Measurements from ENCODE around the gene PLVAP. TPM values are rescaled to one million over a fixed set of nuclear protein-coding genes. Genes with fewer than 3 reads are reported as not detected.

Gene PLVAP
- total RNA-seq, 2 experiments from 2014 or later: not detected

DNA sequence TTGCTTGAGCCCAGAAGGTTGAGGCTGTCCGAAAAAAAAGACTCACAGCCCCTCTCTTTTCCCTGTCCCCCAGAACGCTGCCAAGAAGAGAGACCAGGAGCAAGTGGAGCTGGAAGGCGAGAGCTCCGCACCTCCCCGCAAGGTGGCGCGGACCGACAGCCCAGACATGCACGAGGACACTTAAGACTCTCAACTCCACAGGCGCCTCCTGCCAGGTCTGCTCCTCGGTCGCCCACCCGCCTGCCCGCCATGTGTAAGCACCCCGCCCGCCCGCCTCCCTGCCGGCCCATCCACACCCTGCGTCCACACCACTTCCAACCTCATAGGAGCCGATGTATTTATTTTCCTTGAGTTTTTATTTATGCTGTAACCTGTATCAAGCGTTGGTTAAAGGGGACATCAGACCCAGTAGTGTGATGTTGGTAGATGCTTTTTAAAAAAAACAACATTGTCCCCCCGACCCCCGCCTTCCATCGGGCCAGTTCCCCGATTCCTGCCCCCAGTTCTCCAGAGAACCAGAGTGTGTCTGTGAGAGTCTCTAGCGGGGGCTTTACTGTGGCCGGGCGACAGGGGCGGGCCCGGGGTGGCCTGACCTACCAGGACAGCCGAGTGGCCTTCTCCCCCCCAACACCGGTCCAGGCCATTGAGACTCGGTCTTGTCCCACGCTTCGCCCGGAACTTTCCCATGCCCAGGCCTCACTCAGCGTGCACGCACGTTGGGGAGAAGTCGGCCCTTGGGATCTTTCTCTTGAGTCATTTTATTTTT is 57.5 kb downstream of the PLVAP start:
- Mint-ChIP-seq H3K4me3 (no peak overlapping the region), H3K27ac (no peak overlapping the region), H3K36me3 (ENCODE audit: low read depth) (peaks cover 25% of the 10 kb centered on the region), H3K27me3 (no peaks in the 10 kb centered on the region), H3K4me1 (ENCODE audit: low read depth) (peaks cover 8% of the 10 kb centered on the region), H3K9me3 (no peaks in the 10 kb centered on the region)
- POLR2A ChIA-PET: no interaction called here
- intact Hi-C loops (cut with micrococcal nuclease): no loop called here
- ATAC-seq (no peak), DNase-seq (no peak)
- CTCF ChIA-PET: no interaction called here
- TF ChIP-seq, protein P1, sequence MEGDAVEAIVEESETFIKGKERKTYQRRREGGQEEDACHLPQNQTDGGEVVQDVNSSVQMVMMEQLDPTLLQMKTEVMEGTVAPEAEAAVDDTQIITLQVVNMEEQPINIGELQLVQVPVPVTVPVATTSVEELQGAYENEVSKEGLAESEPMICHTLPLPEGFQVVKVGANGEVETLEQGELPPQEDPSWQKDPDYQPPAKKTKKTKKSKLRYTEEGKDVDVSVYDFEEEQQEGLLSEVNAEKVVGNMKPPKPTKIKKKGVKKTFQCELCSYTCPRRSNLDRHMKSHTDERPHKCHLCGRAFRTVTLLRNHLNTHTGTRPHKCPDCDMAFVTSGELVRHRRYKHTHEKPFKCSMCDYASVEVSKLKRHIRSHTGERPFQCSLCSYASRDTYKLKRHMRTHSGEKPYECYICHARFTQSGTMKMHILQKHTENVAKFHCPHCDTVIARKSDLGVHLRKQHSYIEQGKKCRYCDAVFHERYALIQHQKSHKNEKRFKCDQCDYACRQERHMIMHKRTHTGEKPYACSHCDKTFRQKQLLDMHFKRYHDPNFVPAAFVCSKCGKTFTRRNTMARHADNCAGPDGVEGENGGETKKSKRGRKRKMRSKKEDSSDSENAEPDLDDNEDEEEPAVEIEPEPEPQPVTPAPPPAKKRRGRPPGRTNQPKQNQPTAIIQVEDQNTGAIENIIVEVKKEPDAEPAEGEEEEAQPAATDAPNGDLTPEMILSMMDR (IDR thresholded peaks at IDR 0.05): no peak

DNA sequence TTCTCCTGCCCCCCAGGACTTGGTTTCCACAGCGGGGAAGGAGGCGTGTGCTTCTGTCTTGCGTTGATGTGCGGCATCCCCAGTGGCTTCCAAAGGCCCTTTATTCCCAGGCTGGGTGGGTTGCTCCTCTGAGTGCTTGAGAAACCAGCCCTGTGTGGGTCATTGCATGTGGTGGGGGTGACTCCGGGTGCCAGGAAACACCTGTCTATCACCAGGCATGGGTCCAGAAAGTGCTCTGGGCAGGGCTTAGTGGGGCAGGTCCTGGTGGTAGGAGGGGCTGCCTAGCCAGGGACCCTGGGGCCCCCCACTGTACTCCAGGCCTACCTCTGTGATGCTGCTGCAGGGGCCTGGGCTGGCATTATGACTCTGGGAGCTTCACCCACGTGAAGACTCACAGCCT is 58.2 kb downstream of the PLVAP start:
- intact Hi-C loops (cut with micrococcal nuclease): no loop called here
- no peak for DNase-seq
- no peaks in the 10 kb centered on the region for H3K27me3 Mint-ChIP-seq
- POLR2A ChIA-PET: no interaction called here
- no peaks in the 10 kb centered on the region for H3K9me3 Mint-ChIP-seq
- no peak overlapping the region for H3K4me3 Mint-ChIP-seq
- TF ChIP-seq, protein P1 (IDR thresholded peaks at IDR 0.05): no peak
- no peak for ATAC-seq
- H3K36me3 Mint-ChIP-seq (ENCODE audit: low read depth): peaks cover 25% of the 10 kb centered on the region
- H3K27ac Mint-ChIP-seq: no peak overlapping the region
- CTCF ChIA-PET: no interaction called here
- H3K4me1 Mint-ChIP-seq (ENCODE audit: low read depth): peaks cover 8% of the 10 kb centered on the region

DNA sequence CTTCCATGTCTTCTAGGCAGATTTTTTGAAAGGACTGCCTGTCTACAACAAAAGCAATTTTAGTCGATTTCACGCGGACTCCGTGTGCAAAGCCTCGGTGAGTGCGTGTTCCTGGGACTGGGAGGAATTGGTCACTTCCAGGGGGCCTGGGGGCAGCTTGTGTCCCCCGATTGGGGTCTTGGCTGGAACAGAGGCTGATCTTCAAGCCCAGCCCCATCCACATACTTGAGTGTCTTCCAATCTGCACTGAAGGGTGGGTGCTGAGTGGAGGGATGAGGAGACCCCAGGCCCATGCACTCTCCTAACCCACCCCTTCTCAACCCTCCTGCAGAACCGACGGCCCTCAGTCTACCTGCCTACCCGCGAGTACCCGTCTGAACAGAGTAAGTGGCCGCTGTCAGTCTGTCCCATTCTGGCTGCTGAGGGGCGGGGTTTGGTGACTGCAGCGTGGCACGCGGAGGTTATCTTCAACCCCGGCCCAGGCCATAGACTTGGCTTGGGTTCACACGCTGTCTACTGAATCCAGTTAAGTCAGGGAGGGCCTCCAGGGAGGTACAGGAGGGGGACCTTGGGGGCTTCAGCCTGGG is 63.0 kb downstream of the PLVAP start:
- Mint-ChIP-seq H3K4me3 (no peak overlapping the region), H3K9me3 (no peaks in the 10 kb centered on the region), H3K27me3 (no peaks in the 10 kb centered on the region), H3K4me1 (ENCODE audit: low read depth) (peaks cover 19% of the 10 kb centered on the region), H3K27ac (no peak overlapping the region), H3K36me3 (ENCODE audit: low read depth) (peaks cover 13% of the 10 kb centered on the region)
- no peak for ATAC-seq
- no peak for DNase-seq
- POLR2A ChIA-PET: interaction anchor here (0.7 kb wide), 1 partner anchor 248 kb away, joined by 3 read pairs; no protein-coding TSS in a partner anchor
- CTCF ChIA-PET: no interaction called here
- TF ChIP-seq, protein P1 (IDR thresholded peaks at IDR 0.05): no peak
- intact Hi-C loops (cut with micrococcal nuclease): no loop called here

DNA sequence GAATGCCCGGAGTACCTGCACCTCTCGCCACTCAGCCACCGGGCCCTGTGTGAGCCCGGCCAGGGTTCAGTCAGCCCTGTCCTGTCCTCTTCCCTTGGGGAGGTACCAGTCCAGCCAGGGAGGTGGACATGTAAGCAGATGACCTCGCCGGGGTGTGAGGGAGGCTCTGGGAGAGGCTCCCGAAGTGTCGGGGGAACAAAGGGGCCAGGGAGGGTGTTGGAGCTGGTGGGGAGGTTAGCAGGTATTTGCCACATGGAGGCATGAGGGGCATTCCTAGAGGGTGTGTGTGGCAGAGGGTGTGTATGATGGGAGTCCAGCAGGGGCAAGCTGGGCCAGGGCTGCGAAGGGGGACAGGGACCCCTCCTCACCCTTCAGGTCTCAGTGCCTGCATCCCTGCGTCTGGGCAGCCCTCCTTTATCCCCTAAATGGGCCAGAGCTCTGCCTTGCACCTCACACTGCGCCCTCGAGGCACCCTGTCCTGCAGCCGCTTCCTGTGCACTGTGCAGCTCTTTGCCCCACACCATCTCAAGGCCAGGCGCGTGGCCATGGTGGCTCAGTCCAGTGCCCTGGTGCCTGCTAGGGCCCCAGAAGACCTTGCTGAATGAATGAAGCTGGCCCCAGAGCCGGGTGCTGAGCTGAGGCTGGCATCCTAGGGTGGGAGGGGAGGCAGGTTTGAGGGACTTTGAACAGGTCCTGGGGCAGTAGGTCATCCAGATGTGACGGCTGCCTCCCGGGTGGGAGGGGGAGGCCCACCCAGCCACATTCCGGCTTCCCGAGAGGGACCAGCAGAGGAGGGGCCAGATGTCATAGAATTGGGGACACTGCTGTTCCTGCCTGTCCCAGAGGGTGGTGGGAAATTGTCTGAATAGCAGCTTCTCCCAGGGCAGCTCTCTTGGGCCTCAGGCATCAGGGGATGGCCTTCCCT is 64.7 kb downstream of the PLVAP start:
- Mint-ChIP-seq H3K36me3 (ENCODE audit: low read depth) (peaks cover 11% of the 10 kb centered on the region), H3K4me3 (no peak overlapping the region), H3K27me3 (no peaks in the 10 kb centered on the region), H3K9me3 (no peaks in the 10 kb centered on the region), H3K27ac (no peak overlapping the region), H3K4me1 (ENCODE audit: low read depth) (peaks cover 27% of the 10 kb centered on the region)
- TF ChIP-seq, protein P1 (IDR thresholded peaks at IDR 0.05): no peak
- ATAC-seq (no peak), DNase-seq (no peak)
- POLR2A ChIA-PET: interaction anchor here (0.7 to 2.5 kb wide), 3 partner anchors 13 to 21 kb away, joined by 3 to 8 read pairs (median 6); partner anchors contain the start of gene ANO8
- CTCF ChIA-PET: interaction anchor here (1.5 kb wide), 1 partner anchor 77 kb away, joined by 3 read pairs; no protein-coding TSS in a partner anchor
- intact Hi-C loops (cut with micrococcal nuclease): no loop called here
